Fibroblast of the aortic adventitia (primary cell): ENCODE results near the gene SLC39A1. TPM values are rescaled to one million over a fixed set of nuclear protein-coding genes. Genes with fewer than 3 reads are reported as not detected.

Experiments
- DNase-seq: peaks from one replicate; pipeline ENCODE4 v3.0.0-alpha.2; 2010; ENCODE audit warnings: low read depth
- H3K4me3 ChIP-seq: 2 replicates; pipeline ENCODE4 v1.5.1; 2011; ENCODE audit warnings: low read depth, mild to moderate bottlenecking, control low read depth, low read length, moderate library complexity
- CTCF ChIP-seq: IDR thresholded peaks from 2 replicates; pipeline ENCODE4 v1.5.1; 2011; ENCODE audit warnings: mild to moderate bottlenecking, low read length, control low read depth, inconsistent platforms; ENCODE audit not compliant: insufficient read depth
- total RNA-seq: library from RNA; depleted of rRNA; stranded (reverse); fragments of >200 nt; gene quantifications from 2 replicates; pipeline ENCODE4 v1.2.3, GENCODE V29; 2012; ENCODE audit warnings: low replicate concordance

The SLC39A1 gene
- total RNA-seq, 1 donor: 85.9 TPM

GRCh38 chr1:153937331-153937730 lies 26.0 kb downstream of the SLC39A1 start:
- no peak for TF ChIP-seq CTCF
- H3K4me3 ChIP-seq: no peak overlapping the region
- DNase-seq: no peak

DNA sequence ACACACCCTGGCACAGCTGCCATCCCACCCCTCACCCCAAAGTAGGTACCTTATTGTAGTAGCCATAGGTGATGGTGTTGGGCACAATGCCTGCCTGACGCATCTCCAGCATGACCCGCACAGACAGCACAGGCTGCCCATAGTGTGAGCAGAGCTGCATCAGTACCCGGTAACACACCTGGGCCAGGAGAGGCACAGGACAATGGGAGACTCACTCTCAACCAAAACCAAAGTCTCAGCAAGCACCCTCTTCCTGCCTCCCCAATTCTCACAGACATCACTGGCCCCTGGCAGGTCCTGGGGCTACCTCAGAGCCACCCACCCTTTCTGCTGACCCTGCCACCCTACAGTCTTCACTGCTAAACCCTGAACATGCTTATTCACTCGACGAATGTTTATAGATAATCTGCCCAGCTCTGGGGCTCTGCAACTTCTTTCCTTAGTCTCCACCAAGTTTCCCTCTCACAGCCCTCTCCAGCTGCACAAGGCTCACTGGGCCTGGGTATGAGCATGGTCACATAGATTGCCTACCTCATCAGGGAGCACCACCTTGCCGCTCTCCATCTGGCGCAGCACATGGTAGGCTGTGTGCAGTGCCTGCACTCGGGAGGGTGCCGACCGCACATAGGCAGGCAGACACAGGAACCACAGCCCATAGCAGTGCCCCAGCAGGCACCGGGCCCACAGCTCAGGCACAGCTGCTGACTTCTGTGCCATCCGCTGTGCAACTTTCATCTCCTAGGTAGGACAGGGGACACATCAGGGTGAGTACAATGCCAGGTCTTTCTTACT lies 27.1 kb downstream of the SLC39A1 start:
- no peak overlapping the region for H3K4me3 ChIP-seq
- no peak for DNase-seq
- TF ChIP-seq CTCF: no peak

DNA sequence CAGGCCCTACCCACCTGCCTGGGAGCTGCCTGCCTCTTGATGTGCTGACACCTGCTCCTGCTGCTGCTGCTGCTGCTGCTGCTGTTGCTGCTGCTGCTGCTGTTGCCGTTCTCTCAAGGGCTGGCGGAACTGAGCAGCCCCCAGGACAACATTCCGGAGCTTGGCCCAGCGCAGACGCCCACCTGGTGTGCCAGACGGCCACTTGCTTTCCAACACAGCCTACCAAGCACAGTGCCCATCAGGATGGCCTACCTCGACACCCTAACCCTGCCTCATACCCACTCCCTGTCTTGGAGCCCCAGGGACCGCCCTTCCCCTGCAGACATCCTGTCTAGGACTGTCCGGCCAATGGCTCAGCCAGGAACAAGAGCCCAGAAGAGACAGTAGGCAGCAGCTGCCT lies 28.6 kb downstream of the SLC39A1 start:
- no peak for TF ChIP-seq CTCF
- no peak for DNase-seq
- no peak overlapping the region for H3K4me3 ChIP-seq

- no peak for DNase-seq
- H3K4me3 ChIP-seq: no peak overlapping the region
- no peak for TF ChIP-seq CTCF
These were observed 29.4 kb downstream of the SLC39A1 start for GRCh38 chr1:153933955-153934354.

DNA sequence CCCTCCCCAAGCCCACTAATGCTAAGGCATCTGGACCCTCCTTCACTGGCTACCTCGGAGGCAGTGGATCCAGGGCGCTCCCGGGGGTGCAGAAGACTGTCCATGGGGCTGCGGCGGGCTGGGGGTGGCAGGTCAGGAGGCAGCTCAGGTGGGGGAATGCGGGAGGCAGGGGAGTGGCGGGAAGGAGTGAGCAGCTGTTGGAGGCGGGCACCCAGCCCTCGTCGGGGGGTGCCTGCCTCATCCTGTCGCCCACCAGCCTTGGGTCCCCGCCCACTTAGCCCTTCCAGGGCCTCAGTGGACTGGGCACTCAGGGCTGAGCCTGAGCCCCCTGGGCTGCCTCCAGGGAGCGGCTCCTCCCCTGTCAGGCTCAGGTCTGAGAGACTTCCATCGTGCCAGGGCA lies 29.9 kb downstream of the SLC39A1 start:
- TF ChIP-seq CTCF: no peak
- DNase-seq: no peak
- no peak overlapping the region for H3K4me3 ChIP-seq

DNA sequence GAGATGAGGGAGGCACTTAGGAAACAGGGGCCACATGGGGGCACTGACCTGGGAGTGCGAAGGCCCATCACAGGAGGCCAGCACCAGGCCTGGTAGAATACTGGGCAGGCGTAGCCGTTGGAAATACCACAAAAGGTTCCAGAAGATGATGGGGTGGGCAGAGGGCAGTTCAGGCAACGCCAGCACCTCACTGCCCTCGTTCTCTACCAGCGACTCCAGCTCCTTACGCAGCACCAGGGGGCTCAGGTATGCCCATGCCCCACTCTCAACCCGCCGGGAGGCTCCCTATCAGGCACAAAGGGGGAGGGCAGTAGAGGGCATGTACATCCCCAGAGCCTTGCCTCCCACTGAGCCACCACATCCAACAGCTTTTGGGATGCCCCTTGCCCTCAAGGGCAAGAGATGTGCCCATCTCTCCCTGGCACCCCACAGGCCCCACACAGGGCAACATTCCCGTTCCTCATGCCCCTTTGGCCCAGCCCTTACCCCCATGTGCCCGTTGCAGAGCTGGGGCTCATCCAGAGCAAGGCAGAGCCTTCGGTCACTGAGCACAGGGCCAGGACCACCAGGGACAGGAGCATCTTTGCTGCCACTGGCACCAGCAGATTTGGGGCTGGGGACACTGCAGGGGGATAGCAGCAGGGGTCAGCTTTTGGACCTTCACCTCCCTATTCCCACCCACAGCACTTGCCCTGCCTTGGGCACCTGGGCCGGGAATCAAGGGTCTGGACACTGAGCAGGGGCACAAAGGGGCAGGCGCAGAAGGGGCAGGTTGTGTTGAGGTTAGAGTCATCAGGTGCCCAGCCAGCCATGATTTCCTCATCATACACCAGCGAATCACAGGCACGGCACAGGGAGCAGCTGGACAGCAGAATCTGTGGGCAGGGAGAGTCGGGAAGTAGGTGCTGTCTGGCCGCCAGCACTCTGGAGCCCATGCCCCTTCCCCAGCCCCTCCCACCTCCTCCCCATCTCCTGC lies 30.9 kb downstream of the SLC39A1 start:
- no peak for TF ChIP-seq CTCF

More for the DNA sequence above, 30.9 kb downstream of the SLC39A1 start:
- no peak overlapping the region for H3K4me3 ChIP-seq
- DNase-seq: no peak
